ENCODE data around the gene LILRA2.
"Not testable (repeated sequence)": the region's sequence is repeated elsewhere in the genome, so short reads cannot be mapped to it uniquely, and the experiment has no call there.

Gene LILRA2

DNA sequence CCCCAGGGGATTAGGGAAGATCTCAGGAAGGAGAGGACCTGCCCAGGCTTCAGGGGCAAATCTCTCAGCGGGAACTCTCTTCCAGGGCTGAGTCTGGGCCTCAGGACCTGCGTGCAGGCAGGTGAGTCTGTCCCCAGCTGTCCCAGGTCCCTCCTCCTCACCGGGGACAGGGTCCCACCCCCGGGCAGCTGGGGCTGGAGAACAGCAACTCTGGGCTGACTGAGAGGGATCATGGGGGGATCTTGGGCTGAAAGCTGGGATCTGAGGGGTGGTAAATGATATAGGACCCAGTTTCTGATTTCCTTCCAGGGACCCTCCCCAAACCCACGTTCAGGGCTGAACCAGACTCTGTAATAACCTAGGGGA is 34.2 kb downstream of the LILRA2 start:
- in situ Hi-C loops (cut with HindIII; ENCODE audit: low sequenced_read_pairs), result no loop called here

DNA sequence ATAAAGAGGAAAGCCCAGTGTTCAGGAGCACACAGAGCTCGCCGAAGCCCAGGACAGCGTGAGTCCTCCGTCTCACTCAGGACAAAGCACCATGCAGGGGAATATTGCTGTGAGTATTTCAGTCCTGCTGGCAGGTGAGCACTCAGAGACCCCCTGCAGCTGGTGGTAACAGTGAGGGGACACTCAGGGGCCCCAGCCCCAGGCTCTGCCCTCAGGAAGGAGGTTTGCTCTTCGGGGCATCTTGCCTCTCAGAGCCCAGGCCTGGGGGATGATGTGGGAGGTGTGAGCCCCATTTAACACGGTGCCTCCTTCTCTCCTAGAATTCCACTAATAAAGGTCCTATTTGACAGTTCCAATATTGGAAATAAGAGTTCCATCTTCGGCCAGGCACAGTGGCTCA is 34.6 kb downstream of the LILRA2 start:
- in situ Hi-C loops (cut with HindIII; ENCODE audit: low sequenced_read_pairs), result no loop called here

GRCh38 chr19:54608792-54609191 is 35.2 kb downstream of the LILRA2 start:
- in situ Hi-C loops (cut with HindIII; ENCODE audit: low sequenced_read_pairs), result no loop called here

DNA sequence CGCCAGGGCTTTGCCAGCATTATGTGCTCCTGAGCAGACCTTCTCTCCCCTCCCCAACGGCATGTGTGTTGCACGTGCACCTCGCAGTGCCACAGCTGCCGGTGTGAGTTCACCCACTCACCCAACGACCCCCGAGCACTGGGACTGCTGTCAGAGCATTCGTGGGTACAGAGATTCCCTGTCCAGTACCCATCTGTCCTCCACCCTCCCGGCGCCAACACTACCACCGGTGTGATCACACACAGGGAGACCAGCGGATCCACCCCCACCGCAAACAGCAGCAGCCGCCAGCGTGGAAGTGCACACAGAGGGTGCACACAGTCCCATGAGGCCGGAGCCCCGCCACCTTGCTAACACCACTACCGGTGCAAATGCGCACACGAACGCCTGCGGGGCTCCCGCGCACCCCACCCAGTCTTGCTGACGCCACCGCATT is 35.8 kb downstream of the LILRA2 start:
- in situ Hi-C loops (cut with HindIII; ENCODE audit: low sequenced_read_pairs), result no loop called here

- in situ Hi-C loops (cut with HindIII; ENCODE audit: low sequenced_read_pairs), result no loop called here
Measured at GRCh38 chr19:54612428-54612827, 38.8 kb downstream of the LILRA2 start.

- in situ Hi-C loops (cut with HindIII; ENCODE audit: low sequenced_read_pairs), result no loop called here
Measured at GRCh38 chr19:54614726-54615125, 41.1 kb downstream of the LILRA2 start.

- in situ Hi-C loops (cut with HindIII; ENCODE audit: low sequenced_read_pairs), result no loop called here
Measured at GRCh38 chr19:54616057-54616456, 42.5 kb downstream of the LILRA2 start.

DNA sequence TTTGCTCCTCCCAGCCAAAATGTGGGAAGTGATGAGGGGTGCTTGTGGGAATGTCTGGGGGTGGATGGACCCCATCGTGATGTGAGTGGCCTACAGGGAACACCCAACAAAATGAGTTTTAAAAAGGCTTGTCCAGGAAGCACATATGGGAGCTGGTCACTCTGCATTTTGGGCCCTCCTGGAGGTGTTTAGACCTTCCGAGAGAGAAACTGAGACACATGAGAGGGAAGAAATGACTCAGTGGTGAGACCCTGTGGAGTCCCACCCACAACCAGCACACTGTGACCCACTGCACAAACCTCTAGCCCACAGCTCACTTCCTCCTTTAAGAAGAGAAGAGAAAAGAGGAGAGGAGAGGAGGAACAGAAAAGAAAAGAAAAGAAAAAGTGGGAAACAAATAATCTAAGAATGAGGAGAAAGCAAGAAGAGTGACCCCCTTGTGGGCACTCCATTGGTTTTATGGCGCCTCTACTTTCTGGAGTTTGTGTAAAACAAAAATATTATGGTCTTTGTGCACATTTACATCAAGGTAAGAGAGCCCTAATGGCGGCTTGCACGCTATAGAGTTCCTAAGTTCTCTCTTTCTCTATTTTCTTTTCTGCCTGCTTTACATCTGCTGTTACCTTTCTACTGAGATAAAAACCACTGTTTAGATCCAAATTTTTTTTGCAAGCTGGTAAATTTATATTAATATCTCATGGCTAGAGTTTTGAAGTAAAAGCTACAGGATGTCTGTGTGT is 43.4 kb downstream of the LILRA2 start:
- in situ Hi-C loops (cut with HindIII; ENCODE audit: low sequenced_read_pairs), result no loop called here

DNA sequence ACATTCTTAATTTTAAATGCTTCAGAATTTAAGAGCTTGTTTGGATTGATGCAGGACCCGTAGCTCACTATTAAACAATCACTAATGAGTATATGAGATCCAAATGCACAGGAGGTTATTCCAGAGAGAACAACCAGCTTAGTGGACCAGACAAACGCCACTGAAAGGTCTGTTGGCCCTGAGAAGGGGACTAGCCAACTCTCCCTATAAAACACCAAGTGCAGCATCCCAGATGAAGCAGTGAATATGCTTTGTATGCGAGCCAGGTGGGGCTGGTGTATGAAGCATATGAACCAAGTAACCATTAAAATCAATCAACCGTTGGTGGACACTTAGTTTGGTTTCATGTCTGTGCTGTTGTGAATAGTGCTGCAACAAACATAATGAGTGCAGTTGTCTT is 46.9 kb downstream of the LILRA2 start:
- in situ Hi-C loops (cut with HindIII; ENCODE audit: low sequenced_read_pairs), result no loop called here

DNA sequence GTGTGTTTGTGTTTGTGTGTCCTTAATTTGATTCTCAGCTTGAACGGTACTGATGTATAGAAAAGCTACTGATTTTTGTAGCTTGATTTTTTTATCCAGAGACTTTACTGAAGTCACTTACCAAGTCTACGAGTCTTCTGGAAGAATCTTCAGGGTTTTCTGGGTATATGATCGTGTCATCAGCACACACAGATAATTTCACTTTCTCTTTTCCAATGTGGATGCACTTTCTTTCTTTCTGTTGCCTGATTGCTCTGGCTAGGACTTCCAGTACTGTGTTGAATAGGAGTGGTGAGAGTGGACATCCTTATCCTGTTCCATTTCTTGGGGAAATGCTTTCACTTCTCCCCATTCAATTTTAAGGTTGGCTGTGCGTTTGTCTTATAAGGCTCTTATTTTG is 48.8 kb downstream of the LILRA2 start:
- in situ Hi-C loops (cut with HindIII; ENCODE audit: low sequenced_read_pairs), result no loop called here

DNA sequence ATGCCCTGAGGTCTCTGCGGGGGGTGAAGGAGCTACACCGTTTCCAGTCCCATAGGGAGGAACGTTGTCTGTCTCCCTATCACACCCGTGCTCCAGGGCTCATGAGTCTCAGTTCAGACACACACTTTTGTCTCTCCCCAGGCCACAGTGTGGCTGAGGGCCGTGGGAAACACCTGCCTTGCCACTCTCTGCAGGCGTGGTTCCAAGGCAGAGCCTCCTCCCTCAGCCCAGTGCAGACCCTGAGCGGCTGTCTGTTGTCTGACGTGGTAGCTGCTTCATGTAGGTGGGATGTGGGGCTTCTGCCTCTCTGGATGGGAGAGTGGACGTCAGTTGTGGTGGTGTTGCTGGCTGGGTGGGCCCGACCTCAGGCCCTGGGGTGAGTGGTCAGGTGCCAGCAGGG is 50.6 kb downstream of the LILRA2 start:
- in situ Hi-C loops (cut with HindIII; ENCODE audit: low sequenced_read_pairs), result not testable (repeated sequence)

GRCh38 chr19:54624934-54625730 is 51.5 kb downstream of the LILRA2 start:
- in situ Hi-C loops (cut with HindIII; ENCODE audit: low sequenced_read_pairs), result not testable (repeated sequence)

- in situ Hi-C loops (cut with HindIII; ENCODE audit: low sequenced_read_pairs), result no loop called here
Measured at GRCh38 chr19:54626757-54627156, 53.2 kb downstream of the LILRA2 start.

GRCh38 chr19:54627912-54628311 is 54.3 kb downstream of the LILRA2 start:
- in situ Hi-C loops (cut with HindIII; ENCODE audit: low sequenced_read_pairs), result not testable (repeated sequence)

GRCh38 chr19:54630262-54630661 is 56.7 kb downstream of the LILRA2 start, which contains the start of gene LILRB1:
TSS of gene LILRB1 (plus strand) at chr19:54630484. CDS start at chr19:54631074, 590 bp downstream.
- in situ Hi-C loops (cut with HindIII; ENCODE audit: low sequenced_read_pairs), result not testable (repeated sequence)

GRCh38 chr19:54630782-54631181 is 57.2 kb downstream of the LILRA2 start:
- in situ Hi-C loops (cut with HindIII; ENCODE audit: low sequenced_read_pairs), result no loop called here

DNA sequence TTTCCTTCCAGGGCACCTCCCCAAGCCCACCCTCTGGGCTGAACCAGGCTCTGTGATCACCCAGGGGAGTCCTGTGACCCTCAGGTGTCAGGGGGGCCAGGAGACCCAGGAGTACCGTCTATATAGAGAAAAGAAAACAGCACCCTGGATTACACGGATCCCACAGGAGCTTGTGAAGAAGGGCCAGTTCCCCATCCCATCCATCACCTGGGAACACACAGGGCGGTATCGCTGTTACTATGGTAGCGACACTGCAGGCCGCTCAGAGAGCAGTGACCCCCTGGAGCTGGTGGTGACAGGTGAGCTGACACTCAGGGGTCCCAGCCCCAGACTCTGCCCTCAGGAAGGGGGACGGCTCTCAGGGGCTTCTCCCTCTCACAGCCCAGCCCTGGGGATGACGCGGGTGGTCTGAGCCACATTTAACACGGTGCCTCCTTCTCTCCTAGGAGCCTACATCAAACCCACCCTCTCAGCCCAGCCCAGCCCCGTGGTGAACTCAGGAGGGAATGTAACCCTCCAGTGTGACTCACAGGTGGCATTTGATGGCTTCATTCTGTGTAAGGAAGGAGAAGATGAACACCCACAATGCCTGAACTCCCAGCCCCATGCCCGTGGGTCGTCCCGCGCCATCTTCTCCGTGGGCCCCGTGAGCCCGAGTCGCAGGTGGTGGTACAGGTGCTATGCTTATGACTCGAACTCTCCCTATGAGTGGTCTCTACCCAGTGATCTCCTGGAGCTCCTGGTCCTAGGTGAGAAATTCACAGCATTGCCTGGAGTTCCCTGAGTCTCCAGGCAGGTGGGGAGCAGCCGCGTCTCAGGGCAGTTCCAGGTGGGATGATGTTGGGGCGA is 58.1 kb downstream of the LILRA2 start:
- in situ Hi-C loops (cut with HindIII; ENCODE audit: low sequenced_read_pairs), result not testable (repeated sequence)

DNA sequence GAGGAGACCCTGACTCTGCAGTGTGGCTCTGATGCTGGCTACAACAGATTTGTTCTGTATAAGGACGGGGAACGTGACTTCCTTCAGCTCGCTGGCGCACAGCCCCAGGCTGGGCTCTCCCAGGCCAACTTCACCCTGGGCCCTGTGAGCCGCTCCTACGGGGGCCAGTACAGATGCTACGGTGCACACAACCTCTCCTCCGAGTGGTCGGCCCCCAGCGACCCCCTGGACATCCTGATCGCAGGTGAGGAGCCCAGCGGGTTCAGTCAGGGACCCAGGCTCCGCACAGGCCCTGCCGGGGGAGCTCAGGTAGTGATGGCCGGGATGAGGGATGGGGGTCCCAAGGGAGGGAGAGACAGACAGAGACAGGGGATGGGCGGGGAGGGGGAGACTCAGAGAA is 58.9 kb downstream of the LILRA2 start:
- in situ Hi-C loops (cut with HindIII; ENCODE audit: low sequenced_read_pairs), result not testable (repeated sequence)

GRCh38 chr19:54633401-54633800 is 59.8 kb downstream of the LILRA2 start:
- in situ Hi-C loops (cut with HindIII; ENCODE audit: low sequenced_read_pairs), result no loop called here

DNA sequence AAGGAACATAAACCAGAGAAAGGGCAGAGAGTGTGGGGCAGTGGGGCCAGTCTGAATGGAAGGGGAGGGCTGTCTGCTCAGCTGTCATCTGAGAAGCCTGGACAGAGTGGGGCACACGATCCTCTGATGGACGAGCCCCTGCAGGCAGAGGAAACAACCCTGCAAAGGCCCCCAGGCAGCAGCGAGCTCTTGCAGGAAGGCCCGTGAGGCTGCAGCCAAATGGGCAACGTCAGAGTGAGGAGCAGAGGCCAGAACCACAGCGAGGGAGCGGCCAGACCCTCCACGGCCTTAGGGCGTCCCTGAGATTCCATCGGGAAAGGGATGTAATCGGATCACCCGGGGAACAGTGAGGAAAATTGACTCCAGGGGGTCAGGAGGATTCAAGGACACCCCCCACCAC is 62.5 kb downstream of the LILRA2 start:
- in situ Hi-C loops (cut with HindIII; ENCODE audit: low sequenced_read_pairs), result not testable (repeated sequence)

GRCh38 chr19:54638683-54639082 is 65.1 kb downstream of the LILRA2 start:
- in situ Hi-C loops (cut with HindIII; ENCODE audit: low sequenced_read_pairs), result no loop called here
